HepG2 (cell line): ENCODE data around the gene COL4A6. TPM values are rescaled to one million over a fixed set of nuclear protein-coding genes. Genes with fewer than 3 reads are reported as not detected.

ENCODE experiments used
- ATF2 ChIP-seq: sonication (generic); formaldehyde crosslinking; IDR thresholded peaks from 2 replicates; pipeline ENCODE4 v1.4.0; 2020; ENCODE audit warnings: missing genetic modification reagents
- ATF4 ChIP-seq, 2 experiments: fragments of 450-650 bp in 1 of 2; sonication (generic) in 1 of 2; formaldehyde crosslinking; IDR thresholded peaks; 2 replicates each; pipeline versions ENCODE4 v1.5.0 to v1.8.0; 2020 to 2022; ENCODE audit warnings: mild to moderate bottlenecking in 1 of 2, missing genetic modification reagents in 1 of 2
- CSRNP1 ChIP-seq: sonication (generic); formaldehyde crosslinking; IDR thresholded peaks from 2 replicates; pipeline ENCODE4 v1.8.1; 2023; ENCODE audit warnings: mild to moderate bottlenecking, missing genetic modification reagents
- CTCF ChIP-seq: sonication (generic); formaldehyde crosslinking; IDR thresholded peaks from 2 replicates; pipeline ENCODE4 v1.5.0; 2020; ENCODE audit warnings: mild to moderate bottlenecking, missing genetic modification reagents, moderate library complexity
- EP300 ChIP-seq, 3 experiments: sonication (generic) in 1 of 3; formaldehyde crosslinking in 1 of 3; IDR thresholded peaks; 2 replicates each; pipeline versions ENCODE4 v1.5.1 to v1.6.1; 2011 to 2020; ENCODE audit warnings: low read depth in 2 of 3, low read length in 2 of 3, borderline replicate concordance in 1 of 3, improper control_type of control experiment in 1 of 3, mild to moderate bottlenecking in 1 of 3, missing genetic modification reagents in 1 of 3, moderate library complexity in 1 of 3
- HNRNPK ChIP-seq: fragments of 200-400 bp; formaldehyde crosslinking; IDR thresholded peaks from 2 replicates; pipeline ENCODE4 v1.6.1; 2018; ENCODE audit warnings: low read length, low read depth, moderate library complexity, mild to moderate bottlenecking; ENCODE audit not compliant: poor library complexity, severe bottlenecking
- IKZF5 ChIP-seq: IDR thresholded peaks from 2 replicates; pipeline ENCODE4 v1.6.1; 2018; ENCODE audit warnings: missing genetic modification reagents, mild to moderate bottlenecking, missing compliant biosample characterization
- KLF12 ChIP-seq: sonication (generic); formaldehyde crosslinking; IDR thresholded peaks from 2 replicates; pipeline ENCODE4 v1.4.0; 2020; ENCODE audit warnings: missing genetic modification reagents, borderline replicate concordance
- MAX ChIP-seq: IDR thresholded peaks from 2 replicates; pipeline ENCODE4 v1.6.1; 2012; ENCODE audit warnings: inconsistent platforms
- MED1 ChIP-seq: sonication (generic); formaldehyde crosslinking; IDR thresholded peaks from 2 replicates; pipeline ENCODE4 v1.4.0; 2020; ENCODE audit warnings: missing genetic modification reagents
- NAIF1 ChIP-seq: sonication (generic); formaldehyde crosslinking; IDR thresholded peaks from 2 replicates; pipeline ENCODE4 v1.5.0; 2020; ENCODE audit warnings: mild to moderate bottlenecking, missing genetic modification reagents, borderline replicate concordance
- RBFOX2 ChIP-seq: fragments of 200-400 bp; formaldehyde crosslinking; IDR thresholded peaks from 2 replicates; pipeline ENCODE4 v1.6.1; 2017; ENCODE audit warnings: low read depth, mild to moderate bottlenecking, low read length
- SOX5 ChIP-seq: IDR thresholded peaks from 2 replicates; pipeline ENCODE4 v1.6.1; 2016; ENCODE audit warnings: borderline replicate concordance
- TAF1 ChIP-seq: sonication (generic); formaldehyde crosslinking; IDR thresholded peaks from 2 replicates; pipeline ENCODE4 v1.4.0; 2020; ENCODE audit warnings: missing genetic modification reagents
- TGIF2 ChIP-seq: IDR thresholded peaks from 2 replicates; pipeline ENCODE4 v1.6.1; 2016; ENCODE audit warnings: control low read depth, missing compliant biosample characterization
- TSC22D2 ChIP-seq: sonication (generic); formaldehyde crosslinking; IDR thresholded peaks from 2 replicates; pipeline ENCODE4 v1.5.1; 2020; ENCODE audit warnings: missing genetic modification reagents, mild to moderate bottlenecking, borderline replicate concordance
- ZFY ChIP-seq: sonication (generic); formaldehyde crosslinking; IDR thresholded peaks from 2 replicates; pipeline ENCODE4 v1.4.0; 2020; ENCODE audit warnings: missing genetic modification reagents
- ZNF503 ChIP-seq: sonication (generic); formaldehyde crosslinking; IDR thresholded peaks from 2 replicates; pipeline ENCODE4 v1.4.0; 2020; ENCODE audit warnings: missing genetic modification reagents
- ZNF737 ChIP-seq: sonication (generic); formaldehyde crosslinking; IDR thresholded peaks from 2 replicates; pipeline ENCODE4 v1.5.0; 2020; ENCODE audit warnings: missing genetic modification reagents, mild to moderate bottlenecking, borderline replicate concordance
- ZNF883 ChIP-seq: sonication (generic); formaldehyde crosslinking; IDR thresholded peaks from 2 replicates; pipeline ENCODE4 v1.5.1; 2020; ENCODE audit warnings: mild to moderate bottlenecking, missing genetic modification reagents; ENCODE audit errors: not compliant biosample characterization
- polyA plus RNA-seq, 8 experiments: library from polyadenylated mRNA; depleted of rRNA in 3 of 8; stranded (reverse) in 7 of 8; unstranded in 1 of 8; fragments of >200 nt; fragmentation: Illumina TruSeq in 4 of 8; extraction: Trizol in 4 of 8; gene quantifications; 2 replicates each; pipeline versions ENCODE4 v1.2.1 to v1.2.3, GENCODE V29; 2011 to 2016; ENCODE audit warnings: low read depth in 4 of 8, missing spikeins in 1 of 8, mixed read lengths in 1 of 8; ENCODE audit not compliant: insufficient read depth in 1 of 8
- total RNA-seq, 5 experiments: library from RNA; depleted of rRNA; stranded (reverse); fragments of >200 nt; fragmentation: Illumina TruSeq; extraction: Trizol; gene quantifications; 2 replicates each; pipeline ENCODE4 v1.2.3, GENCODE V29; 2016; ENCODE audit warnings: low read depth in 1 of 5

The COL4A6 gene
- total and polyA plus RNA-seq, 2 of the 13 experiments (the other 11 are each of a cell fraction or from before 2014, with no cell fraction given) = 4.5 to 8.2 TPM

GRCh38 chrX:108298165-108298602 lies 140.0 kb downstream of the COL4A6 start (continued):
- 0 out of 2 replicates have a peak, but pooled peaks have one; percentile 3 for TF ChIP-seq CTCF (CRISPR knock-in tag)
- no peak for TF ChIP-seq TSC22D2 (CRISPR knock-in tag)
- TF ChIP-seq RBFOX2 = peak; percentile 86
- TF ChIP-seq HNRNPK = no peak
- TF ChIP-seq ATF4 (CRISPR knock-in tag; IDR thresholded peaks at IDR 0.05) = no peak
- TF ChIP-seq ZNF737 = no peak
- TF ChIP-seq MAX = peak; percentile 21; the same call in 1 of the 2 replicates
- no peak for TF ChIP-seq CSRNP1 (CRISPR knock-in tag)
- TF ChIP-seq ZNF883 (CRISPR knock-in tag) = no peak
- peak; percentile 68 for TF ChIP-seq ZFY (CRISPR knock-in tag)
- TF ChIP-seq TGIF2 (CRISPR knock-in tag) = no peak
- TF ChIP-seq NAIF1 (CRISPR knock-in tag) = no peak
- peak; percentile 49; the same call in 1 of the 2 replicates for TF ChIP-seq TAF1 (CRISPR knock-in tag)
- TF ChIP-seq IKZF5 (CRISPR knock-in tag) = peak; percentile 46; the same call in 1 of the 2 replicates
- no peak for TF ChIP-seq KLF12
- TF ChIP-seq SOX5 (CRISPR knock-in tag) = no peak
- peak in 1 of 2 experiments; percentile 60; a peak in 1 of 4 replicates for TF ChIP-seq EP300 (IDR thresholded peaks at IDR 0.05; ENCODE audit: low read depth in 2 of 2, low read length in 2 of 2)
- TF ChIP-seq EP300 (CRISPR knock-in tag; IDR thresholded peaks at IDR 0.05; ENCODE audit: borderline replicate concordance) = no peak
- no peak for TF ChIP-seq ATF2 (CRISPR knock-in tag)
- peak; percentile 44; the same call in 1 of the 2 replicates for TF ChIP-seq MED1
- TF ChIP-seq ZNF503 (CRISPR knock-in tag) = no peak
